Gastrocnemius medialis (tissue), 4 donors: Measurements from ENCODE around the gene VPS45.

Experiments
- CTCF ChIP-seq, 5 experiments: fragments of 450-650 bp in 3 of 5; fragments of 200-600 bp in 2 of 5; sonication (generic) in 2 of 5; IDR thresholded peaks in 4 of 5; conservative IDR thresholded peaks in 1 of 5; 1 replicate in 4 of 5; 2 replicates in 1 of 5; pipeline ENCODE4 v1.5.1; 2016 to 2019; ENCODE audit warnings: antibody characterized with exemption in 5 of 5, mild to moderate bottlenecking in 3 of 5, moderate library complexity in 3 of 5
- POLR2A ChIP-seq, 2 donors: fragments of 450-650 bp; IDR thresholded peaks; one replicate each; pipeline ENCODE4 v1.6.1; 2017; ENCODE audit warnings: antibody characterized with exemption in 2 of 2, mild to moderate bottlenecking in 2 of 2, moderate library complexity in 2 of 2

- TF ChIP-seq CTCF (IDR thresholded peaks at IDR 0.05 in 4 of 5, conservative IDR thresholded peaks at IDR 0.05 in 1 of 5) (no peak), POLR2A (IDR thresholded peaks at IDR 0.05) (no peak)
Observed at GRCh38 chr1:150151291-150152181, 84.0 kb downstream of the VPS45 start.
